Activated T-cell treated with anti-CD3 and anti-CD28 coated beads, Interleukin-2, amount 50 U/mL, for 24 hours (primary cell): ENCODE results near the gene APCDD1L.
A peak's percentile ranks its signal among the peaks of the same experiment; 100 is the strongest.
"Not testable (repeated sequence)": the region's sequence is repeated elsewhere in the genome, so short reads cannot be mapped to it uniquely, and the experiment has no call there.

Source experiments
- DNase-seq: peaks from one replicate; pipeline ENCODE4 v3.0.0-alpha.2; 2020
- H3K27ac Mint-ChIP-seq: 2 replicates; pipeline ENCODE4 v1.8.0; 2020; ENCODE audit warnings: mild to moderate bottlenecking, mixed read lengths
- H3K27me3 Mint-ChIP-seq: 2 replicates; pipeline ENCODE4 v1.8.0; 2020; ENCODE audit warnings: mixed read lengths
- H3K36me3 Mint-ChIP-seq: 2 replicates; pipeline ENCODE4 v1.8.0; 2020; ENCODE audit warnings: low read depth, mixed read lengths
- H3K4me1 Mint-ChIP-seq: 2 replicates; pipeline ENCODE4 v1.8.0; 2020; ENCODE audit warnings: low read depth, mixed read lengths
- H3K4me3 Mint-ChIP-seq: 2 replicates; pipeline ENCODE4 v1.8.0; 2020; ENCODE audit warnings: mild to moderate bottlenecking, moderate library complexity, mixed read lengths
- H3K9me3 Mint-ChIP-seq: 2 replicates; pipeline ENCODE4 v1.8.0; 2020; ENCODE audit warnings: mixed read lengths

The APCDD1L gene

GRCh38 chr20:58549231-58550209 lies 34.3 kb upstream of the APCDD1L start:
- Mint-ChIP-seq H3K4me1 (no peaks in the 10 kb centered on the region), H3K4me3 (no peak overlapping the region), H3K27ac (no peak overlapping the region), H3K27me3 (peaks cover 31% of the 10 kb centered on the region), H3K36me3 (no peaks in the 10 kb centered on the region), H3K9me3 (no peaks in the 10 kb centered on the region)
- DNase-seq: no peak

- H3K4me3 Mint-ChIP-seq: no peak overlapping the region
- H3K4me1 Mint-ChIP-seq: no peaks in the 10 kb centered on the region
These were observed 32.6 kb upstream of the APCDD1L start for GRCh38 chr20:58547623-58548475.

GRCh38 chr20:58546756-58547622 lies 31.8 kb upstream of the APCDD1L start:
- DNase-seq: no peak
- Mint-ChIP-seq H3K27ac (no peak overlapping the region), H3K27me3 (peaks cover 18% of the 10 kb centered on the region), H3K9me3 (no peaks in the 10 kb centered on the region), H3K4me3 (no peak overlapping the region), H3K36me3 (no peaks in the 10 kb centered on the region), H3K4me1 (peaks cover 3% of the 10 kb centered on the region)

More at GRCh38 chr20:58547623-58548475, 32.6 kb upstream of the APCDD1L start:
- Mint-ChIP-seq H3K27ac (no peak overlapping the region), H3K9me3 (no peaks in the 10 kb centered on the region), H3K27me3 (peaks cover 23% of the 10 kb centered on the region), H3K36me3 (no peaks in the 10 kb centered on the region)
- no peak for DNase-seq

- DNase-seq: no peak
- H3K4me1 Mint-ChIP-seq: peaks cover 10% of the 10 kb centered on the region
- no peaks in the 10 kb centered on the region for H3K36me3 Mint-ChIP-seq
- H3K27ac Mint-ChIP-seq: no peak overlapping the region
- H3K9me3 Mint-ChIP-seq: no peaks in the 10 kb centered on the region
- H3K27me3 Mint-ChIP-seq: peaks cover 14% of the 10 kb centered on the region
- no peak overlapping the region for H3K4me3 Mint-ChIP-seq
These were observed 31.2 kb upstream of the APCDD1L start for GRCh38 chr20:58546416-58546711.

- Mint-ChIP-seq H3K4me3 (no peak overlapping the region), H3K27ac (no peak overlapping the region), H3K4me1 (peaks cover 15% of the 10 kb centered on the region), H3K27me3 (peaks cover 14% of the 10 kb centered on the region), H3K9me3 (no peaks in the 10 kb centered on the region), H3K36me3 (no peaks in the 10 kb centered on the region)
- DNase-seq: no peak
These were observed 30.6 kb upstream of the APCDD1L start for GRCh38 chr20:58545565-58546415.

GRCh38 chr20:58544891-58545290 lies 29.7 kb upstream of the APCDD1L start:
- DNase-seq: no peak
- no peak overlapping the region for H3K27ac Mint-ChIP-seq
- peaks cover 15% of the 10 kb centered on the region for H3K4me1 Mint-ChIP-seq
- H3K27me3 Mint-ChIP-seq: peaks cover 18% of the 10 kb centered on the region
- H3K9me3 Mint-ChIP-seq: no peaks in the 10 kb centered on the region
- H3K36me3 Mint-ChIP-seq: no peaks in the 10 kb centered on the region
- no peak overlapping the region for H3K4me3 Mint-ChIP-seq

- Mint-ChIP-seq H3K9me3 (no peaks in the 10 kb centered on the region), H3K4me1 (peaks cover 15% of the 10 kb centered on the region), H3K27me3 (peaks cover 18% of the 10 kb centered on the region), H3K36me3 (no peaks in the 10 kb centered on the region), H3K27ac (no peak overlapping the region), H3K4me3 (no peak overlapping the region)
- no peak for DNase-seq
These were observed 29.1 kb upstream of the APCDD1L start for GRCh38 chr20:58544286-58544685.

- DNase-seq: no peak
- peaks cover 6% of the 10 kb centered on the region for H3K9me3 Mint-ChIP-seq
- H3K4me1 Mint-ChIP-seq: peaks cover 19% of the 10 kb centered on the region
- H3K4me3 Mint-ChIP-seq: no peak overlapping the region
- H3K36me3 Mint-ChIP-seq: no peaks in the 10 kb centered on the region
- H3K27me3 Mint-ChIP-seq: peaks cover 18% of the 10 kb centered on the region
- H3K27ac Mint-ChIP-seq: no peak overlapping the region
These were observed 28.1 kb upstream of the APCDD1L start for GRCh38 chr20:58543274-58543673.

GRCh38 chr20:58542411-58543095 lies 27.4 kb upstream of the APCDD1L start:
- Mint-ChIP-seq H3K4me1 (peaks cover 19% of the 10 kb centered on the region), H3K36me3 (no peaks in the 10 kb centered on the region), H3K27ac (no peak overlapping the region), H3K27me3 (peaks cover 15% of the 10 kb centered on the region), H3K4me3 (no peak overlapping the region), H3K9me3 (peaks cover 12% of the 10 kb centered on the region)
- peak; percentile 39 for DNase-seq

- H3K27ac Mint-ChIP-seq, H3K36me3 Mint-ChIP-seq, H3K4me3 Mint-ChIP-seq: not testable (repeated sequence)
- Mint-ChIP-seq H3K27me3 (peaks cover 10% of the 10 kb centered on the region), H3K4me1 (peaks cover 19% of the 10 kb centered on the region), H3K9me3 (peaks cover 12% of the 10 kb centered on the region)
- peak; percentile 42 for DNase-seq
These were observed 26.8 kb upstream of the APCDD1L start for GRCh38 chr20:58542034-58542410.

GRCh38 chr20:58538752-58539151 lies 23.6 kb upstream of the APCDD1L start:
- Mint-ChIP-seq H3K27ac (no peak overlapping the region), H3K4me3 (no peak overlapping the region), H3K4me1 (peaks cover 19% of the 10 kb centered on the region), H3K36me3 (no peaks in the 10 kb centered on the region), H3K9me3 (peaks cover 12% of the 10 kb centered on the region), H3K27me3 (peaks cover 3% of the 10 kb centered on the region)
- DNase-seq: no peak

GRCh38 chr20:58537831-58538230 lies 22.6 kb upstream of the APCDD1L start:
- no peak overlapping the region for H3K27ac Mint-ChIP-seq
- H3K9me3 Mint-ChIP-seq: peaks cover 17% of the 10 kb centered on the region
- peaks cover 6% of the 10 kb centered on the region for H3K27me3 Mint-ChIP-seq
- H3K4me3 Mint-ChIP-seq: no peak overlapping the region
- DNase-seq: no peak
- peaks cover 19% of the 10 kb centered on the region for H3K4me1 Mint-ChIP-seq
- H3K36me3 Mint-ChIP-seq: no peaks in the 10 kb centered on the region

- Mint-ChIP-seq H3K4me1 (peaks cover 9% of the 10 kb centered on the region), H3K9me3 (peaks cover 33% of the 10 kb centered on the region), H3K27me3 (peaks cover 6% of the 10 kb centered on the region), H3K36me3 (no peaks in the 10 kb centered on the region), H3K4me3 (no peak overlapping the region), H3K27ac (no peak overlapping the region)
- DNase-seq: no peak
These were observed 21.1 kb upstream of the APCDD1L start for GRCh38 chr20:58536289-58536688.
